Esophagus muscularis mucosa (tissue), 4 donors: ENCODE results near the gene TMEM128. TPM values are rescaled to one million over a fixed set of nuclear protein-coding genes. Genes with fewer than 3 reads are reported as not detected.
A peak's percentile ranks its signal among the peaks of the same experiment; 100 is the strongest.
"Not testable (repeated sequence)": the region's sequence is repeated elsewhere in the genome, so short reads cannot be mapped to it uniquely, and the experiment has no call there.

ENCODE experiments used
- DNase-seq: peaks from one replicate; pipeline ENCODE4 v3.0.0-alpha.2; 2017; ENCODE audit errors: extremely low spot score
- H3K27ac ChIP-seq, 4 donors: fragments of 200-600 bp; sonication (generic); replicated peaks in 1 of 4; 1 replicate in 3 of 4; 2 replicates in 1 of 4; pipeline ENCODE4 v1.5.1; 2016 to 2019; ENCODE audit warnings: mild to moderate bottlenecking in 1 of 4
- H3K27me3 ChIP-seq, 4 donors: fragments of 200-600 bp; sonication (generic); one replicate each; pipeline versions ENCODE4 v1.5.1 to v1.6.0; 2016 to 2019
- H3K36me3 ChIP-seq, 4 donors: fragments of 200-600 bp; sonication (generic); one replicate each; pipeline ENCODE4 v1.5.1; 2016 to 2019
- H3K4me1 ChIP-seq, 4 donors: fragments of 200-600 bp; sonication (generic); one replicate each; pipeline ENCODE4 v1.5.1; 2016 to 2019
- H3K4me3 ChIP-seq, 4 donors: fragments of 200-600 bp; sonication (generic); 1 replicate in 2 of 4; 2 replicates in 2 of 4; pipeline ENCODE4 v1.5.1; 2016 to 2019; ENCODE audit warnings: mild to moderate bottlenecking in 4 of 4, moderate library complexity in 1 of 4
- H3K9me3 ChIP-seq, 4 donors: fragments of 200-600 bp; sonication (generic); 1 replicate in 3 of 4; 2 replicates in 1 of 4; pipeline ENCODE4 v1.5.1; 2016 to 2019
- EP300 ChIP-seq: sonication (generic); formaldehyde crosslinking; IDR thresholded peaks from one replicate; pipeline ENCODE4 v1.6.1; 2017; ENCODE audit warnings: antibody characterized with exemption
- POLR2A ChIP-seq: fragments of 450-650 bp; IDR thresholded peaks from one replicate; pipeline ENCODE4 v1.6.1; 2017; ENCODE audit warnings: antibody characterized with exemption, moderate library complexity, mild to moderate bottlenecking, low read depth
- POLR2AphosphoS5 ChIP-seq, 2 donors: sonication (generic); formaldehyde crosslinking; IDR thresholded peaks; one replicate each; pipeline ENCODE4 v1.6.1; 2017; ENCODE audit warnings: antibody characterized with exemption in 2 of 2
- WGBS: methylation state at CpG from one replicate; pipeline ENCODE4 v1.1.5; 2018; 5-methylcytosine and 5-hydroxymethylcytosine counted together
- intact Hi-C: fragments of 100-400 bp; cut with DNase I; formaldehyde crosslinking; loops from one replicate; pipeline ENCODE4 v1.15.1; 2023
- total RNA-seq, 4 donors: library from RNA; depleted of rRNA; stranded (reverse); fragments of >200 nt; gene quantifications; one replicate each; pipeline versions ENCODE4 v1.1.0 to v1.2.1, GENCODE V29; 2016
- TF ChIP-seq, protein P1 (sequence below), 3 experiments: fragments of 200-600 bp in 2 of 3; fragments of 450-650 bp in 1 of 3; sonication (generic) in 2 of 3; IDR thresholded peaks; one replicate each; pipeline ENCODE4 v1.5.1; 2017 to 2019; ENCODE audit warnings: antibody characterized with exemption in 3 of 3, mild to moderate bottlenecking in 2 of 3, moderate library complexity in 1 of 3

TMEM128 gene
- total RNA-seq, 4 donors from 2014 or later: 10.7 to 15.4 (median 14.4) TPM

DNA sequence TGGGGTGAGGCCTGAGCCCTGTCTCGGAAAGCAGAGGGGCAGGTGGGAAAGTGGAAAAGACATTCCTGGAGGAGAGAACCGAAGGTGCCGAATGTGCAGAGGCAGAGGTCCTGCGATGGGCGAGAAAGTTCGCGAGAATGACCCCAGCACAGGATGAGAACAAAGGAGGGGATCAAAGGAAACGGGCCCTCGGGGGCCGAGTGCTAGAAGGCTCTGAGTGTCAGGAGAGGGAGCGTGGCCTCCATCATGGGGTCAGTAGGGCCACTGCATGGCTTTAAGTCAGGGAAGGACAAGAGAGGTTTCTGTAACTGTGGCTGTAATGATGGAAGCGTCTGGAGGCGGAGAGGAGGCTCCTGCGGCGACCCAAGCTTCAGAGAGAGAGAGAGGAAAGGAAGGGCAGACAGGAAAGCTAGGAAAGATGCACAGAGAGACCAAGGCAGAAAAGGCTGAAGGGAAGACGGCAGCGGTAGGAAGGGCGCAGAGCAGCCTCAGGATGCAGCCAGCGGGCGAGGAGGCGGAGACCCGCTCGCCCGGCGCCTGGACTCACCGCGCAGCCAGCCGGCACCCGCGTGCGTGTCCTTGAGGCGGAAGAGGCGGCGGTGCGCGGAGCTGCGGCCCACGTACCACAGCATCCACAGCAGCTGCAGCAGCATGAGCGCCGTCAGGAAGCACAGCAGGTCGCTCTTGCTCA is 22.0 kb downstream of the TMEM128 start:
- DNase-seq: no peak
- intact Hi-C loops: no loop called here
- Histone ChIP-seq H3K36me3 (no peaks in the 10 kb centered on the region), H3K4me1 (peaks cover 0 to 19% (median 2%) of the 10 kb centered on the region in 4 donors), H3K27ac (no peak overlapping the region), H3K9me3 (no peaks in the 10 kb centered on the region), H3K27me3 (peaks cover 0 to 86% (median 23%) of the 10 kb centered on the region in 4 donors), H3K4me3 (no peak overlapping the region)
- TF ChIP-seq, protein P1, sequence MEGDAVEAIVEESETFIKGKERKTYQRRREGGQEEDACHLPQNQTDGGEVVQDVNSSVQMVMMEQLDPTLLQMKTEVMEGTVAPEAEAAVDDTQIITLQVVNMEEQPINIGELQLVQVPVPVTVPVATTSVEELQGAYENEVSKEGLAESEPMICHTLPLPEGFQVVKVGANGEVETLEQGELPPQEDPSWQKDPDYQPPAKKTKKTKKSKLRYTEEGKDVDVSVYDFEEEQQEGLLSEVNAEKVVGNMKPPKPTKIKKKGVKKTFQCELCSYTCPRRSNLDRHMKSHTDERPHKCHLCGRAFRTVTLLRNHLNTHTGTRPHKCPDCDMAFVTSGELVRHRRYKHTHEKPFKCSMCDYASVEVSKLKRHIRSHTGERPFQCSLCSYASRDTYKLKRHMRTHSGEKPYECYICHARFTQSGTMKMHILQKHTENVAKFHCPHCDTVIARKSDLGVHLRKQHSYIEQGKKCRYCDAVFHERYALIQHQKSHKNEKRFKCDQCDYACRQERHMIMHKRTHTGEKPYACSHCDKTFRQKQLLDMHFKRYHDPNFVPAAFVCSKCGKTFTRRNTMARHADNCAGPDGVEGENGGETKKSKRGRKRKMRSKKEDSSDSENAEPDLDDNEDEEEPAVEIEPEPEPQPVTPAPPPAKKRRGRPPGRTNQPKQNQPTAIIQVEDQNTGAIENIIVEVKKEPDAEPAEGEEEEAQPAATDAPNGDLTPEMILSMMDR (IDR thresholded peaks at IDR 0.05): no peak
- no peak for TF ChIP-seq POLR2A
- TF ChIP-seq EP300: no peak
- TF ChIP-seq POLR2AphosphoS5 (IDR thresholded peaks at IDR 0.05): no peak
- WGBS: 17% methylated on average over 36 of the region's 41 CpGs

DNA sequence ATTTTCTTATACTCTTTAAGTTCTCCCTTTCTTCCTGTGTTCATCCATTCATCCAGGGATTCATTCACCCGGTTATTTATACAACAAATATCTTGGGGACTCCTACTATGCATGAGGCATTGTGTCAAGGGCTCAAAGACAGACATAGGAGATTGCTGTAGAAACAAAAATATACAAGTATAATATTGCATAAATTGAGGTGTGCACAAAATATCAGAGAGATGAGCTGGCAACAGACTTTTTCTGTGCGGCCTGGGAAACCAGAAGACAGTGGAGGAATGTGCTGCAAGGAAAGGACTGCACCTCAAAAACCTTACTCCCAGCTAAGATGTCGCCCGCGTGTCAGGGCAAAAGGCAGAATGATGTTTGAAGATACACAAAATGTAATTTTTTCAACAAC is 30.9 kb downstream of the TMEM128 start:
- H3K36me3 ChIP-seq: no peaks in the 10 kb centered on the region
- no peak for DNase-seq
- WGBS: 93% methylated on average over 5 of the region's 5 CpGs
- H3K4me3 ChIP-seq: no peak overlapping the region
- peaks cover 0 to 30% (median 0%) of the 10 kb centered on the region in 4 donors for H3K27me3 ChIP-seq
- H3K9me3 ChIP-seq: no peaks in the 10 kb centered on the region
- H3K4me1 ChIP-seq: no peaks in the 10 kb centered on the region
- no peak for TF ChIP-seq POLR2AphosphoS5 (IDR thresholded peaks at IDR 0.05)
- no peak for TF ChIP-seq POLR2A
- TF ChIP-seq, protein P1 (IDR thresholded peaks at IDR 0.05): no peak
- TF ChIP-seq EP300: no peak
- H3K27ac ChIP-seq: no peak overlapping the region
- intact Hi-C loops: no loop called here

DNA sequence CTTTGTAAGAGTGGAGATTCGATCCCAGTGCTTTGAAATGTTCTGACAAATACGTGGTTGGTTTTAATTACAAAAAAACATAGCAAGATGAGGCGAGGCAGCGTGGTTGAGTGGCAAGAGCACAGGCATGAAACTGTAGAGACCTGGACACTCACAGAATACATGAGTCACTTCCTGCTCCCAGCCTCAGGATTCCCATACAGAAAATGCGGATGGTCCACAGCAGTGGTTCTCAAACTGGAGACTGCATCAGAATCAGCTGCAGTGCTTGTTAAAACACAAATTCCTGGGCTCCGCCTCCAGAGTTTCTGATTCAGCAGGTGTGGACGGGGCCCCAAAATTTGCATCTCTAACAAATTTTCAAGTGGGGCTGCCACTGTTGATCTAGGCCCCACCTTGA is 31.4 kb downstream of the TMEM128 start:
- DNase-seq: peak; percentile 77
- intact Hi-C loops: no loop called here
- no peaks in the 10 kb centered on the region for H3K9me3 ChIP-seq
- no peak overlapping the region for H3K27ac ChIP-seq
- H3K36me3 ChIP-seq: no peaks in the 10 kb centered on the region
- 89% methylated on average over 7 of the region's 7 CpGs for WGBS
- peaks cover 0 to 25% (median 0%) of the 10 kb centered on the region in 4 donors for H3K27me3 ChIP-seq
- no peaks in the 10 kb centered on the region for H3K4me1 ChIP-seq
- TF ChIP-seq, protein P1 (IDR thresholded peaks at IDR 0.05): no peak
- TF ChIP-seq POLR2A (no peak), POLR2AphosphoS5 (IDR thresholded peaks at IDR 0.05) (no peak), EP300 (no peak)
- H3K4me3 ChIP-seq: no peak overlapping the region

DNA sequence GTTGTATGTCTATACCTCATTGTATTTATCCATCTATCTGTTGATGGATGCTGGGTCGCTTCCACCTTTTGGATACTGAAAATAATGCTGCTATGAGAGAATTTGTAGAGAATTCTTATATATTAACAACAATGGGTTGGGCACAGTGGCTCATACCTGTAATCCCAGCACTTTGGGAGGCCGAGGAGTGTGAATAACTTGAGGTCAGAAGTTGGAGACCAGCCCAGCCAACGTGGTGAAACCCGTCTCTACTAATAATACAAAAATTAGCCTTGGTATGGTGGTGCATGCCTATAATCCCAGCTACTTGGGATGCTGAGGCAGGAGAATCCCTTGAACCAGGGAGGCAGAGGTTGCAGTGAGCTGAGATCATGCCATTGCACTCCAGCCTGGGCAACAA is 34.3 kb downstream of the TMEM128 start:
- intact Hi-C loops, H3K36me3 ChIP-seq, H3K9me3 ChIP-seq, H3K27ac ChIP-seq, H3K4me3 ChIP-seq, H3K4me1 ChIP-seq: not testable (repeated sequence)
- peaks cover 0 to 24% (median 0%) of the 10 kb centered on the region in 4 donors for H3K27me3 ChIP-seq
- 70% methylated on average over 4 of the region's 4 CpGs for WGBS
- peak; percentile 66 for DNase-seq

DNA sequence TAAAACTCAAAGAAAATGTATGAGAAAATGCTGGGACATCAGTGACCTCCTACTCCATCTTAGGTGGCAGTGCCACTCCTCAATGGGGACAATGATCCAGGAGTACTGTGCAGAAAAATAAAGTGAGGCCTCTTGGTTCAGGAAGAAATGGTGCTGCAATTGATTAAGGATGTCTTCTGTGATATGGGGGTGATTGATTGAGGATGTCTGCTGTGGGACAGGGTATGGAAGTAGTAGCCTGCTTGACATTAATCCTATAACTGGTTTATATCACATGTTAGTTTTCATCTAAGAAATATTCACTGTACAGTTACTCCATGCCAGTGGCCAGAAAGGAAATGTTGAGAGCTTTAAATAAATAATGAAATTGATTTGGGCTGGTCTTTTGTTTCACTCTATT is 41.8 kb downstream of the TMEM128 start:
- Histone ChIP-seq H3K4me1 (no peaks in the 10 kb centered on the region), H3K36me3 (no peaks in the 10 kb centered on the region), H3K9me3 (no peaks in the 10 kb centered on the region), H3K27ac (no peak overlapping the region), H3K4me3 (no peak overlapping the region), H3K27me3 (peaks cover 0 to 40% (median 0%) of the 10 kb centered on the region in 4 donors)
- no peak for DNase-seq
- intact Hi-C loops: no loop called here
- no peak for TF ChIP-seq EP300
- no peak for TF ChIP-seq POLR2A
- no peak for TF ChIP-seq POLR2AphosphoS5 (IDR thresholded peaks at IDR 0.05)
- TF ChIP-seq, protein P1 (IDR thresholded peaks at IDR 0.05): no peak
